Adrenal gland (tissue), 5 donors: ENCODE data around the gene EBLN2.

Experiments used
- CTCF ChIP-seq, 6 experiments: fragments of 450-650 bp in 4 of 6; fragments of 200-600 bp in 2 of 6; sonication (generic) in 1 of 6; IDR thresholded peaks; 1 replicate in 5 of 6; 2 replicates in 1 of 6; pipeline versions ENCODE4 v1.5.1 to v1.8.0; 2016 to 2021; ENCODE audit warnings: antibody characterized with exemption in 6 of 6, mild to moderate bottlenecking in 2 of 6, moderate library complexity in 1 of 6
- POLR2A ChIP-seq, 2 donors: fragments of 450-650 bp; IDR thresholded peaks; one replicate each; pipeline ENCODE4 v1.6.1; 2017; ENCODE audit warnings: antibody characterized with exemption in 2 of 2, mild to moderate bottlenecking in 2 of 2, moderate library complexity in 1 of 2
- donor health status: DM: no; HTN: no; CAD: no.

DNA sequence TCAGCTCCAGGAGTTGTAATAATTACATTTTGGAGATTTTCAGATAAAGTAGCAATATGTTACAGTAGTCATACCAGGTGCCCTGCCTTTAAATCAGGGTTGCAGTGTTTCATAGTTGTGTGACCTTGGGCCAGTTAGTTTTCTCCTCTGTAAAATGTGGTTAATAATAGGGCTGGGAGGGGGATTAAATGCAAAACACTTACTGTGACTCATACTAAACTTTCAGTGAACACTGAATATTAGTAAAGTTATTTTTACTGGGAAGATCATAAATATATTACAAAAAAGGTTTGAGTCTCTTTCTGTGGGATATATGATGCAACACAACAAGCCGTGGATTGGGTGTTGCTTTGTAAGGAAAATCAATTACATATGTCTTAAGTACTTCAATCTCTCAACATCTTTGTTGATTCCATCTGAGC, 1.1 kb upstream of the EBLN2 start:
- TF ChIP-seq CTCF (IDR thresholded peaks at IDR 0.05), result no peak
- no peak for TF ChIP-seq POLR2A (IDR thresholded peaks at IDR 0.05)
